ENCODE measurements around the gene FAM185A. TPM values are rescaled to one million over a fixed set of nuclear protein-coding genes. Genes with fewer than 3 reads are reported as not detected.
"Not testable (repeated sequence)": the region's sequence is repeated elsewhere in the genome, so short reads cannot be mapped to it uniquely, and the experiment has no call there.

FAM185A gene
- total RNA-seq, 2 donors from 2014 or later, result 8.6 to 10.5 TPM

- DNase-seq; H3K4me1 ChIP-seq; H3K4me3 ChIP-seq; H3K36me3 ChIP-seq; H3K27ac ChIP-seq; H3K9me3 ChIP-seq; H3K9ac ChIP-seq (ENCODE audit: low read depth in 2 of 2, low read length in 2 of 2); H3K27me3 ChIP-seq; intact Hi-C loops (cut with DNase I): not testable (repeated sequence)
These were observed 43.0 kb downstream of the FAM185A start for GRCh38 chr7:102791831-102792230.

GRCh38 chr7:102794567-102794966 is 45.8 kb downstream of the FAM185A start:
- DNase-seq; H3K27ac ChIP-seq; H3K27me3 ChIP-seq; H3K36me3 ChIP-seq; H3K9ac ChIP-seq (ENCODE audit: low read depth in 2 of 2, low read length in 2 of 2); H3K4me1 ChIP-seq; H3K9me3 ChIP-seq; intact Hi-C loops (cut with DNase I); H3K4me3 ChIP-seq: not testable (repeated sequence)

DNA sequence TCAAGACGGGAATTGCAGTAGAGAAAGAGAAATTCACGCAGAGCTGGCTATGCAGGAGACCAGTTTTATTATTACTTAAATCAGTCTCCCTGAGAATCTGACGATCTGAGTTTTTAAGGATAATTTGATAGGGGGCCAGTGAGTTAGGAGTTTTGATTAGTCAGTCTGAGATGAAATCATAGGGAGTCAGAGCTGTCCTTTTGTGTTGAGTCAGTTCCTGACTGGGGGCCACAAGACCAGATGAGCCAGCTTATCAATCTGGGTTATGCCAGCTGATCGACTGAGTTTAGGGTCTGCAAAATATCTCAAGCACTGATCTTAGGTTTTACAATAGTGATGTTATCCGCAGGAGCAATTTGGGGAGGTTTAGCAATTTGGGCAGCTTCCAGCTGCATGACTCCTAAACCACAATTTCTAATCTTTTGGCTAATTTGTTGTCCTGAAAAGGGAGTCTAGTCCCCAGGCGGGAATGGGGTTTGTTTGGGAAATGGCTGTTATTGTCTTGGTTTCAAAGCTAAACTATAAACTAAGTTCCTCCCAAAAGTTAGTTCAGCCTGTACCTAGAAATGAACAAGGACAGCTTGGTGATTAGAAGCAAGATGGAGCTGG is 47.3 kb downstream of the FAM185A start:
- H3K9me3 ChIP-seq; H3K27me3 ChIP-seq; H3K36me3 ChIP-seq; H3K4me1 ChIP-seq; H3K9ac ChIP-seq (ENCODE audit: low read depth in 2 of 2, low read length in 2 of 2); H3K27ac ChIP-seq; H3K4me3 ChIP-seq; DNase-seq; intact Hi-C loops (cut with DNase I): not testable (repeated sequence)

GRCh38 chr7:102806613-102807012 is 57.8 kb downstream of the FAM185A start:
- no peaks in the 10 kb centered on the region for H3K27me3 ChIP-seq
- no peak overlapping the region for H3K27ac ChIP-seq
- TF ChIP-seq, protein P1, sequence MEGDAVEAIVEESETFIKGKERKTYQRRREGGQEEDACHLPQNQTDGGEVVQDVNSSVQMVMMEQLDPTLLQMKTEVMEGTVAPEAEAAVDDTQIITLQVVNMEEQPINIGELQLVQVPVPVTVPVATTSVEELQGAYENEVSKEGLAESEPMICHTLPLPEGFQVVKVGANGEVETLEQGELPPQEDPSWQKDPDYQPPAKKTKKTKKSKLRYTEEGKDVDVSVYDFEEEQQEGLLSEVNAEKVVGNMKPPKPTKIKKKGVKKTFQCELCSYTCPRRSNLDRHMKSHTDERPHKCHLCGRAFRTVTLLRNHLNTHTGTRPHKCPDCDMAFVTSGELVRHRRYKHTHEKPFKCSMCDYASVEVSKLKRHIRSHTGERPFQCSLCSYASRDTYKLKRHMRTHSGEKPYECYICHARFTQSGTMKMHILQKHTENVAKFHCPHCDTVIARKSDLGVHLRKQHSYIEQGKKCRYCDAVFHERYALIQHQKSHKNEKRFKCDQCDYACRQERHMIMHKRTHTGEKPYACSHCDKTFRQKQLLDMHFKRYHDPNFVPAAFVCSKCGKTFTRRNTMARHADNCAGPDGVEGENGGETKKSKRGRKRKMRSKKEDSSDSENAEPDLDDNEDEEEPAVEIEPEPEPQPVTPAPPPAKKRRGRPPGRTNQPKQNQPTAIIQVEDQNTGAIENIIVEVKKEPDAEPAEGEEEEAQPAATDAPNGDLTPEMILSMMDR (IDR thresholded peaks at IDR 0.05), result no peak
- H3K9ac ChIP-seq (ENCODE audit: low read depth in 2 of 2, low read length in 2 of 2), result no peak overlapping the region
- H3K36me3 ChIP-seq, result no peaks in the 10 kb centered on the region
- H3K4me3 ChIP-seq, result no peak overlapping the region
- intact Hi-C loops (cut with DNase I), result no loop called here
- no peak for DNase-seq
- no peaks in the 10 kb centered on the region for H3K9me3 ChIP-seq
- no peaks in the 10 kb centered on the region for H3K4me1 ChIP-seq

GRCh38 chr7:102810916-102811315 is 62.1 kb downstream of the FAM185A start:
- intact Hi-C loops (cut with DNase I), result no loop called here
- no peaks in the 10 kb centered on the region for H3K27me3 ChIP-seq
- no peak overlapping the region for H3K4me3 ChIP-seq
- no peaks in the 10 kb centered on the region for H3K4me1 ChIP-seq
- DNase-seq, result no peak
- TF ChIP-seq, protein P1 (IDR thresholded peaks at IDR 0.05), result no peak
- no peaks in the 10 kb centered on the region for H3K36me3 ChIP-seq
- no peak overlapping the region for H3K27ac ChIP-seq
- H3K9ac ChIP-seq (ENCODE audit: low read depth in 2 of 2, low read length in 2 of 2), result no peak overlapping the region
- no peaks in the 10 kb centered on the region for H3K9me3 ChIP-seq

DNA sequence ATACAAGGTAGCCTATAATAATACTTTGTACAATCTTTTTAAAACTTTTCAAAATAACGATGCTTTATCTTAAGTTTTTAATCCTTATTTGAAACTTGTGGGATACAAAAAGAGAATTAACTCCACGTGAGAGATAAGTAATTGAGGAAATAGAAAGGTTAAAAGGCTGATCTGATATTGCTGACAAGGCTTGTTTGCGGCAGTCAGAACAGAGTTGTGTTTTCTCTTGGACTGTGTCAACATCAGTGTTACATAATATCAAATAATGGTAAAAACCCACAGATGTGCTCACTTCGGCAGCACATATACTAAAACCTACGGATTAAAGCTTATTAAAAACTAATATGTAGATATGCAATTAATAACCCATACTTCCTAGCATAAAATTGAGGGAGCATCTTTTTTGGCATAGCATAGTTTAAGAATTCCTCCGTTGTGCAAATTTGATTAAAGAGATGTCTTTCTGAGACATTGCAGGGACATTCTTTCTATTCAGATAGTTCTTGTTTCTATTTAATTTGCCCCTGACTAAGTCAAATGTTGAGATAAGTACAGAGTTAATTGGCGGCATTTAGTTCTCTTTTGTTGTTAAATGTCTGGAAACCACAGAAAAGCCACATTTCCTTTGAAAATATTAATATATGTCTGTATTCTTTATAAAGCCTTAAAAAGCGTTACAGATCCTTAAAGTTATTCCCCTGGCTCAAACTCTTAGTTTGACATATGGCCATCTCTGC is 63.3 kb downstream of the FAM185A start:
- Histone ChIP-seq H3K4me3 (no peak overlapping the region), H3K27me3 (no peaks in the 10 kb centered on the region), H3K9ac (ENCODE audit: low read depth in 2 of 2, low read length in 2 of 2) (no peak overlapping the region), H3K36me3 (no peaks in the 10 kb centered on the region), H3K27ac (no peak overlapping the region), H3K9me3 (no peaks in the 10 kb centered on the region), H3K4me1 (no peaks in the 10 kb centered on the region)
- TF ChIP-seq, protein P1 (IDR thresholded peaks at IDR 0.05), result no peak
- no peak for DNase-seq
- intact Hi-C loops (cut with DNase I), result no loop called here
